T follicular helper cell (primary cell): ENCODE results near the gene C8A.

Source experiments
- DNase-seq: peaks from one replicate; pipeline ENCODE4 v3.0.0-alpha.2; 2020; ENCODE audit warnings: low read depth
- total RNA-seq, 2 experiments: gene quantifications; one replicate each; lab custom pipeline; 2026; lab: John Stamatoyannopoulos, UW

C8A gene
- 0 reads per million in 2 experiments for total RNA-seq

- no peak for DNase-seq
Measured at GRCh38 chr1:56854521-56855099, at the start of gene C8A. Gene C8A (plus strand): TSS chr1:56854797. CDS start chr1:56854902, 105 bp downstream.

- DNase-seq: no peak
Measured at GRCh38 chr1:56806804-56807203, 47.8 kb upstream of the C8A start.

- DNase-seq: no peak
Measured at GRCh38 chr1:56808410-56808809, 46.2 kb upstream of the C8A start.

GRCh38 chr1:56811331-56811730, 43.3 kb upstream of the C8A start:
- DNase-seq: no peak

- no peak for DNase-seq
Measured at GRCh38 chr1:56814205-56814604, 40.4 kb upstream of the C8A start.

- no peak for DNase-seq
Measured at GRCh38 chr1:56816264-56816663, 38.3 kb upstream of the C8A start.

GRCh38 chr1:56816909-56817308, 37.7 kb upstream of the C8A start:
- DNase-seq: no peak

GRCh38 chr1:56817716-56818463, 36.7 kb upstream of the C8A start:
- DNase-seq: no peak

- DNase-seq: no peak
Measured at GRCh38 chr1:56819387-56819899, 35.2 kb upstream of the C8A start, which contains the start of gene FYB2. Gene FYB2 (minus strand): TSS chr1:56819404. CDS start chr1:56819290, 114 bp downstream.

GRCh38 chr1:56820755-56821461, 33.7 kb upstream of the C8A start:
- peak; percentile 28 for DNase-seq

GRCh38 chr1:56821462-56821797, 33.2 kb upstream of the C8A start:
- no peak for DNase-seq

GRCh38 chr1:56824271-56824670, 30.3 kb upstream of the C8A start:
- no peak for DNase-seq

- no peak for DNase-seq
Measured at GRCh38 chr1:56824938-56825337, 29.7 kb upstream of the C8A start.

- no peak for DNase-seq
Measured at GRCh38 chr1:56825436-56825835, 29.2 kb upstream of the C8A start.

GRCh38 chr1:56827711-56828110, 26.9 kb upstream of the C8A start:
- DNase-seq: no peak

- no peak for DNase-seq
Measured at GRCh38 chr1:56830052-56830451, 24.5 kb upstream of the C8A start.

GRCh38 chr1:56831871-56832693, 22.5 kb upstream of the C8A start:
- DNase-seq: peak; percentile 31

- DNase-seq: no peak
Measured at GRCh38 chr1:56833088-56833487, 21.5 kb upstream of the C8A start.

- DNase-seq: no peak
Measured at GRCh38 chr1:56834137-56834900, 20.3 kb upstream of the C8A start.

GRCh38 chr1:56835657-56836056, 18.9 kb upstream of the C8A start:
- DNase-seq: no peak

GRCh38 chr1:56836359-56836758, 18.2 kb upstream of the C8A start:
- DNase-seq: no peak
